ENCODE results near the gene CLEC16A. TPM values are rescaled to one million over a fixed set of nuclear protein-coding genes. Genes with fewer than 3 reads are reported as not detected.

CLEC16A gene
- total and polyA plus RNA-seq, 9 of the 15 experiments (the other 6 are each of a cell fraction or from before 2014, with no cell fraction given) = 1.00 to 22.3 (median 10.0) TPM

DNA sequence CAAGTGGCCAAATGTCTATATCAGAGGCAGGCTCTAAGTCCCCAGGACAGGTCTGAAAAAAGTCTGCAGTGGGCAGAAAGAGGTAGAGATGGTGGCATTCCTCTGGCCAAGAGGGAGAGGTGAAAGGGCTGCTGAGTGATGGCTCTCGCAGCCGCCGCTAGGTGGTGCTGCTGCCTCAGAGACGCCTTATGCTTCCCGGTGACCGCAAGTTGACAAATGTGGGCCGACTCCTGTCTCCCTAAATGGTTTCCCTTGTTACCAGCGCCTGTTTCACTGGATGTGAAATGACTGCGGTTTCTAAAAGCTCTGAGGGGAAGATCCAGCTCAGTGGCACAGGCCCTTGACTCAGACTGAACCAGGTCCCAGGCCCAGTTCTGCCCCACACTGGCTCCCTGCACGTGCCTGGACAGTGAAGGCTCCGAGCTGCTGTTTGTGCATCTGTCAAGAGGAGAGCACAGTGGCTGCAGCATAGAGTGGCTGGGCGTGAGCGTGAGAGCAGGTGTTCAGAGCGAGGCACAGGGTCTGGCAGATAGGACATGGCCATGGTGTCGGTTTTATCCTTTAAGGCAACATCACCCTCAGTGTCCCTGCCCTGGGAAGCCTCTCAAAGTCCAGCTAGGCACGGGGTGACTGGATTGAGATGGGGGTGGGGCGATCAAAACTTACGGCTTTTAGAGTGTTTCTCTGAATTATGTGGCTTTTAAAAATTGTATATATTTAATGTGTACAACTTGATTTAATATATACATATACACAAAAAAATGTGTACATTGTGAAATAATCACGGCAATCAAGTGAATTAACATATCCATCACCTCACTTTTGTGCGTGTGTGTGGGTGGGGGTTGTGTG, 19.9 kb downstream of the CLEC16A start (continued):
- no peak for TF ChIP-seq BRD4 (IDR thresholded peaks at IDR 0.05)
- peak; percentile 25; the same call in 1 of the 2 replicates for TF ChIP-seq NFIX (CRISPR knock-in tag; IDR thresholded peaks at IDR 0.05; ENCODE audit: low read depth)
- no peak for TF ChIP-seq DPF2 (IDR thresholded peaks at IDR 0.05)
- TF ChIP-seq, protein P1, sequence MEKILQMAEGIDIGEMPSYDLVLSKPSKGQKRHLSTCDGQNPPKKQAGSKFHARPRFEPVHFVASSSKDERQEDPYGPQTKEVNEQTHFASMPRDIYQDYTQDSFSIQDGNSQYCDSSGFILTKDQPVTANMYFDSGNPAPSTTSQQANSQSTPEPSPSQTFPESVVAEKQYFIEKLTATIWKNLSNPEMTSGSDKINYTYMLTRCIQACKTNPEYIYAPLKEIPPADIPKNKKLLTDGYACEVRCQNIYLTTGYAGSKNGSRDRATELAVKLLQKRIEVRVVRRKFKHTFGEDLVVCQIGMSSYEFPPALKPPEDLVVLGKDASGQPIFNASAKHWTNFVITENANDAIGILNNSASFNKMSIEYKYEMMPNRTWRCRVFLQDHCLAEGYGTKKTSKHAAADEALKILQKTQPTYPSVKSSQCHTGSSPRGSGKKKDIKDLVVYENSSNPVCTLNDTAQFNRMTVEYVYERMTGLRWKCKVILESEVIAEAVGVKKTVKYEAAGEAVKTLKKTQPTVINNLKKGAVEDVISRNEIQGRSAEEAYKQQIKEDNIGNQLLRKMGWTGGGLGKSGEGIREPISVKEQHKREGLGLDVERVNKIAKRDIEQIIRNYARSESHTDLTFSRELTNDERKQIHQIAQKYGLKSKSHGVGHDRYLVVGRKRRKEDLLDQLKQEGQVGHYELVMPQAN (IDR thresholded peaks at IDR 0.05; ENCODE audit: borderline replicate concordance) = no peak
- no peak for TF ChIP-seq HDAC6 (IDR thresholded peaks at IDR 0.05; ENCODE audit: low read depth, low read length)
- TF ChIP-seq GTF2E2 (tag; IDR thresholded peaks at IDR 0.05) = no peak
- TF ChIP-seq, protein P2, sequence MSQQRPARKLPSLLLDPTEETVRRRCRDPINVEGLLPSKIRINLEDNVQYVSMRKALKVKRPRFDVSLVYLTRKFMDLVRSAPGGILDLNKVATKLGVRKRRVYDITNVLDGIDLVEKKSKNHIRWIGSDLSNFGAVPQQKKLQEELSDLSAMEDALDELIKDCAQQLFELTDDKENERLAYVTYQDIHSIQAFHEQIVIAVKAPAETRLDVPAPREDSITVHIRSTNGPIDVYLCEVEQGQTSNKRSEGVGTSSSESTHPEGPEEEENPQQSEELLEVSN (IDR thresholded peaks at IDR 0.05; ENCODE audit: borderline replicate concordance in 1 of 2, extremely low read depth in 1 of 2, insufficient read depth in 1 of 2, insufficient read length in 1 of 2, low read depth in 1 of 2, low read length in 1 of 2, poor library complexity in 1 of 2, severe bottlenecking in 1 of 2) = no peak
- TF ChIP-seq SMC3 (conservative IDR thresholded peaks at IDR 0.05; ENCODE audit: insufficient read depth, low read depth, low read length) = peak; percentile 90
- no peak for TF ChIP-seq PHF8 (IDR thresholded peaks at IDR 0.05; ENCODE audit: borderline replicate concordance, low read length)
- no peak for TF ChIP-seq RBBP5 (IDR thresholded peaks at IDR 0.05; ENCODE audit: borderline replicate concordance, insufficient read depth, low read length, poor library complexity, severe bottlenecking)
- no peak for TF ChIP-seq ASH1L (IDR thresholded peaks at IDR 0.05; ENCODE audit: borderline replicate concordance, low read depth, partially characterized antibody)
- TF ChIP-seq MLX (CRISPR knock-in tag; conservative IDR thresholded peaks at IDR 0.05) = no peak
- TF ChIP-seq E4F1 (CRISPR knock-in tag; IDR thresholded peaks at IDR 0.05; ENCODE audit: borderline replicate concordance) = no peak
- TF ChIP-seq PTBP1 (IDR thresholded peaks at IDR 0.05; ENCODE audit: low read depth, low read length) = no peak
- no peak for TF ChIP-seq NONO (IDR thresholded peaks at IDR 0.05; ENCODE audit: low read depth in 2 of 2, low read length in 1 of 2)
- no peak for TF ChIP-seq RBM34 (IDR thresholded peaks at IDR 0.05; ENCODE audit: borderline replicate concordance, insufficient read depth, low read length)
- peak; percentile 45; the same call in 1 of the 2 replicates for TF ChIP-seq CC2D1A (IDR thresholded peaks at IDR 0.05)
- TF ChIP-seq, protein P3, sequence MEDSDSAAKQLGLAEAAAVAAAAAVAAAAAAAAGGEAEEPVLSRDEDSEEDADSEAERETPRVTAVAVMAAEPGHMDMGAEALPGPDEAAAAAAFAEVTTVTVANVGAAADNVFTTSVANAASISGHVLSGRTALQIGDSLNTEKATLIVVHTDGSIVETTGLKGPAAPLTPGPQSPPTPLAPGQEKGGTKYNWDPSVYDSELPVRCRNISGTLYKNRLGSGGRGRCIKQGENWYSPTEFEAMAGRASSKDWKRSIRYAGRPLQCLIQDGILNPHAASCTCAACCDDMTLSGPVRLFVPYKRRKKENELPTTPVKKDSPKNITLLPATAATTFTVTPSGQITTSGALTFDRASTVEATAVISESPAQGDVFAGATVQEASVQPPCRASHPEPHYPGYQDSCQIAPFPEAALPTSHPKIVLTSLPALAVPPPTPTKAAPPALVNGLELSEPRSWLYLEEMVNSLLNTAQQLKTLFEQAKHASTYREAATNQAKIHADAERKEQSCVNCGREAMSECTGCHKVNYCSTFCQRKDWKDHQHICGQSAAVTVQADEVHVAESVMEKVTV (CRISPR knock-in tag; IDR thresholded peaks at IDR 0.05) = peak; percentile 75

Data from K562 (cell line).